Tibial nerve (tissue), 4 donors: ENCODE measurements around the gene PAK3.

Experiments
- EP300 ChIP-seq, 2 donors: sonication (generic); formaldehyde crosslinking; IDR thresholded peaks; one replicate each; pipeline ENCODE4 v1.6.1; 2017; ENCODE audit warnings: antibody characterized with exemption in 2 of 2, mild to moderate bottlenecking in 1 of 2
- POLR2A ChIP-seq, 2 donors: fragments of 450-650 bp; IDR thresholded peaks; one replicate each; pipeline ENCODE4 v1.6.1; 2017; ENCODE audit warnings: antibody characterized with exemption in 2 of 2, mild to moderate bottlenecking in 2 of 2, moderate library complexity in 2 of 2
- TF ChIP-seq, protein P1 (sequence below), 5 experiments: fragments of 200-600 bp in 3 of 5; fragments of 450-650 bp in 2 of 5; sonication (generic) in 3 of 5; IDR thresholded peaks; one replicate each; pipeline ENCODE4 v1.5.1; 2016 to 2019; ENCODE audit warnings: antibody characterized with exemption in 5 of 5, mild to moderate bottlenecking in 3 of 5, moderate library complexity in 2 of 5

DNA sequence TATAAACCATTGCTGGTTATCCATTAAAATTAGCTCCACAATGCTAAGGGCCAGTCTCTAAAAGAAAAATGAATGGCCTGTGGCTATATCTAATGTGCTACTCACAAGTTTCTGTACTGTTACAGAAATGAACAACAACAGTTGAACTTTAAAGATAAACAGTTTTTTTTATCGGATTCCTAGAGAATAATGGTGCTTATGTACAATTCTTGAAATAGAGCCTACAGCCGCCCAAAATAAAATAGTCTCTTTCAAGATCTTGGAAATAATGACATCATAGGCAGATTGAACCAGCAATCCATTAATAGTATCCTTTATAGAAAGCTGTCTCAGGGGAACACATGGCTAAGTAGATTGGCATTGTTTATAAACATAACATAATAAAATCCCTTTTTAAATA, 23.4 kb downstream of the PAK3 start:
- TF ChIP-seq POLR2A (IDR thresholded peaks at IDR 0.05) (no peak), EP300 (IDR thresholded peaks at IDR 0.05) (no peak)
- TF ChIP-seq, protein P1, sequence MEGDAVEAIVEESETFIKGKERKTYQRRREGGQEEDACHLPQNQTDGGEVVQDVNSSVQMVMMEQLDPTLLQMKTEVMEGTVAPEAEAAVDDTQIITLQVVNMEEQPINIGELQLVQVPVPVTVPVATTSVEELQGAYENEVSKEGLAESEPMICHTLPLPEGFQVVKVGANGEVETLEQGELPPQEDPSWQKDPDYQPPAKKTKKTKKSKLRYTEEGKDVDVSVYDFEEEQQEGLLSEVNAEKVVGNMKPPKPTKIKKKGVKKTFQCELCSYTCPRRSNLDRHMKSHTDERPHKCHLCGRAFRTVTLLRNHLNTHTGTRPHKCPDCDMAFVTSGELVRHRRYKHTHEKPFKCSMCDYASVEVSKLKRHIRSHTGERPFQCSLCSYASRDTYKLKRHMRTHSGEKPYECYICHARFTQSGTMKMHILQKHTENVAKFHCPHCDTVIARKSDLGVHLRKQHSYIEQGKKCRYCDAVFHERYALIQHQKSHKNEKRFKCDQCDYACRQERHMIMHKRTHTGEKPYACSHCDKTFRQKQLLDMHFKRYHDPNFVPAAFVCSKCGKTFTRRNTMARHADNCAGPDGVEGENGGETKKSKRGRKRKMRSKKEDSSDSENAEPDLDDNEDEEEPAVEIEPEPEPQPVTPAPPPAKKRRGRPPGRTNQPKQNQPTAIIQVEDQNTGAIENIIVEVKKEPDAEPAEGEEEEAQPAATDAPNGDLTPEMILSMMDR (IDR thresholded peaks at IDR 0.05): no peak
